Measurements from ENCODE around the gene TM9SF4. TPM values are rescaled to one million over a fixed set of nuclear protein-coding genes. Genes with fewer than 3 reads are reported as not detected.
A peak's percentile ranks its signal among the peaks of the same experiment; 100 is the strongest.

TM9SF4 gene
- total RNA-seq, 2 experiments from 2014 or later = 43.2 to 66.5 TPM

- CTCF ChIA-PET = interaction anchor here (0.6 to 1.0 kb wide), 3 partner anchors 9 to 349 kb away, joined by 3 read pairs; no protein-coding TSS in a partner anchor
These were observed 20.3 kb downstream of the TM9SF4 start for GRCh38 chr20:32129863-32130262.

GRCh38 chr20:32130352-32130751, 20.8 kb downstream of the TM9SF4 start:
- H3K27me3 Mint-ChIP-seq = no peaks in the 10 kb centered on the region
- DNase-seq (no peak), ATAC-seq (no peak)
- peaks cover 18% of the 10 kb centered on the region for H3K4me1 Mint-ChIP-seq
- peak overlapping the region; percentile 52 for H3K27ac Mint-ChIP-seq
- intact Hi-C loops (cut with DNase I, micrococcal nuclease) = no loop called here
- no peak overlapping the region for H3K4me3 Mint-ChIP-seq
- POLR2A ChIA-PET = no interaction called here
- no peaks in the 10 kb centered on the region for H3K9me3 Mint-ChIP-seq (ENCODE audit: low read depth)
- H3K36me3 Mint-ChIP-seq (ENCODE audit: low read depth) = peaks cover 26% of the 10 kb centered on the region
- CTCF ChIA-PET = interaction anchor here (1.0 kb wide), 1 partner anchor 9 kb away, joined by 3 read pairs; no protein-coding TSS in a partner anchor

More at GRCh38 chr20:32129863-32130262, 20.3 kb downstream of the TM9SF4 start:
- ATAC-seq = no peak
- POLR2A ChIA-PET = no interaction called here
- H3K36me3 Mint-ChIP-seq (ENCODE audit: low read depth) = peaks cover 28% of the 10 kb centered on the region
- peak overlapping the region; percentile 52 for H3K27ac Mint-ChIP-seq
- no peaks in the 10 kb centered on the region for H3K27me3 Mint-ChIP-seq
- H3K4me1 Mint-ChIP-seq = peaks cover 21% of the 10 kb centered on the region
- intact Hi-C loops (cut with DNase I, micrococcal nuclease) = no loop called here
- no peaks in the 10 kb centered on the region for H3K9me3 Mint-ChIP-seq (ENCODE audit: low read depth)
- no peak for DNase-seq
- no peak overlapping the region for H3K4me3 Mint-ChIP-seq

DNA sequence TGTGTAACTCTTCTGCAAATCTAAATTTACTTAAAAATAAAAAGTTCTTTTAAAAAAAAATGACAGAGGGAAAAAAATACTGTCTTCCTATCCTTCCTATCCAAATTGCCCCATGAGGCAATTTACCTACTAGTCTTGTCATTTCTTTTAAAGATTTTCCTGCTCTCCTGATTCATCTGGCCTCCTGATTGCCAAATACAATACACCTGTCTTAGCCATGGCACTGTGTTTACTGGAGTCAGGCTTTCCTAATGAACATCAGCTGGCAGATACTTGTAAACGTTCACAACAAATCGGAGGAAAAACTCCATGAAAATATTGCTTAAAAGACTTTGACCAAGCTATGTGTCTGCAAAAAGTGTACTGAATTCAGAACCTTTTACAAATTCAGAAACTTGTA, 21.5 kb downstream of the TM9SF4 start:
- H3K4me1 Mint-ChIP-seq = peaks cover 18% of the 10 kb centered on the region
- ATAC-seq (no peak), DNase-seq (no peak)
- POLR2A ChIA-PET = no interaction called here
- no peak overlapping the region for H3K27ac Mint-ChIP-seq
- no peaks in the 10 kb centered on the region for H3K9me3 Mint-ChIP-seq (ENCODE audit: low read depth)
- H3K27me3 Mint-ChIP-seq = no peaks in the 10 kb centered on the region
- CTCF ChIA-PET = no interaction called here
- peaks cover 22% of the 10 kb centered on the region for H3K36me3 Mint-ChIP-seq (ENCODE audit: low read depth)
- intact Hi-C loops (cut with DNase I, micrococcal nuclease) = no loop called here
- H3K4me3 Mint-ChIP-seq = no peak overlapping the region

GRCh38 chr20:32132911-32133549, 23.5 kb downstream of the TM9SF4 start:
- H3K4me1 Mint-ChIP-seq = peaks cover 16% of the 10 kb centered on the region
- CTCF ChIA-PET = interaction anchor here (0.6 to 0.7 kb wide), 3 partner anchors 43 to 508 kb away, joined by 3 read pairs; no protein-coding TSS in a partner anchor
- H3K27ac Mint-ChIP-seq = no peak overlapping the region
- POLR2A ChIA-PET = no interaction called here
- H3K27me3 Mint-ChIP-seq = no peaks in the 10 kb centered on the region
- H3K9me3 Mint-ChIP-seq (ENCODE audit: low read depth) = no peaks in the 10 kb centered on the region
- H3K4me3 Mint-ChIP-seq = no peak overlapping the region
- intact Hi-C loops (cut with DNase I, micrococcal nuclease) = no loop called here
- H3K36me3 Mint-ChIP-seq (ENCODE audit: low read depth) = peaks cover 19% of the 10 kb centered on the region
- ATAC-seq (no peak), DNase-seq (no peak)

DNA sequence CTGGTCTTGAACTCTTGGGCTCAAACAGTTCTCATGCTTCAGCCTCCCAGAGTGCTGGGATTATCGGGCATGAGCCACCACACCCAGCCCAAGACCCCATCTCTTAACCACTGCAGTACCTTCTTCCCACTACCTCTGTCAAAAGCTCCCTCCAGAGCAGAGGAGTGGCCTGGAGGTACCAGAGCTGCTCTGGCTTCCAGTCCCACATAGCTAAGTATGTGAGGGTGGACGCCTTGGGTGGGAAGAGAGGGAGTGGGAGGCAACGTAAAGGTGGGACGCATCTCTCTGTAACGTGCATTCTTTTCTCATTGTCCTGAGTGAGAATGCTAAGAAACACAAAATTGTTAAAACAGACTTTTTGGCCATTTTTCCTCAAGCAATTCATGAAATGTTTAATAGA, 24.5 kb downstream of the TM9SF4 start:
- Mint-ChIP-seq H3K9me3 (ENCODE audit: low read depth) (no peaks in the 10 kb centered on the region), H3K36me3 (ENCODE audit: low read depth) (peaks cover 23% of the 10 kb centered on the region), H3K27ac (no peak overlapping the region), H3K27me3 (no peaks in the 10 kb centered on the region), H3K4me3 (no peak overlapping the region), H3K4me1 (peaks cover 16% of the 10 kb centered on the region)
- intact Hi-C loops (cut with DNase I, micrococcal nuclease) = no loop called here
- DNase-seq (no peak), ATAC-seq (no peak)
- POLR2A ChIA-PET = no interaction called here
- CTCF ChIA-PET = interaction anchor here (0.6 kb wide), 1 partner anchor 128 kb away, joined by 3 read pairs; no protein-coding TSS in a partner anchor

GRCh38 chr20:32135983-32136515, 26.5 kb downstream of the TM9SF4 start:
- H3K4me3 Mint-ChIP-seq = no peak overlapping the region
- H3K27ac Mint-ChIP-seq = no peak overlapping the region
- H3K36me3 Mint-ChIP-seq (ENCODE audit: low read depth) = peaks cover 39% of the 10 kb centered on the region
- H3K9me3 Mint-ChIP-seq (ENCODE audit: low read depth) = no peaks in the 10 kb centered on the region
- ChIA-PET CTCF (interaction anchor here (0.7 to 1.3 kb wide), 5 partner anchors 11 to 269 kb away, joined by 3 read pairs; no protein-coding TSS in a partner anchor), POLR2A (no interaction called here)
- peaks cover 13% of the 10 kb centered on the region for H3K4me1 Mint-ChIP-seq
- intact Hi-C loops (cut with DNase I, micrococcal nuclease) = no loop called here
- H3K27me3 Mint-ChIP-seq = no peaks in the 10 kb centered on the region
- ATAC-seq (no peak), DNase-seq (no peak)

GRCh38 chr20:32138921-32139320, 29.4 kb downstream of the TM9SF4 start:
- intact Hi-C loops (cut with DNase I, micrococcal nuclease) = no loop called here
- H3K4me3 Mint-ChIP-seq = no peak overlapping the region
- H3K27me3 Mint-ChIP-seq = no peaks in the 10 kb centered on the region
- ChIA-PET CTCF (interaction anchor here (0.7 to 0.8 kb wide), 2 partner anchors 9 to 60 kb away, joined by 3 to 4 read pairs; no protein-coding TSS in a partner anchor), POLR2A (no interaction called here)
- H3K4me1 Mint-ChIP-seq = no peaks in the 10 kb centered on the region
- no peak overlapping the region for H3K27ac Mint-ChIP-seq
- ATAC-seq = no peak
- no peaks in the 10 kb centered on the region for H3K9me3 Mint-ChIP-seq (ENCODE audit: low read depth)
- H3K36me3 Mint-ChIP-seq (ENCODE audit: low read depth) = peaks cover 51% of the 10 kb centered on the region
- no peak for DNase-seq

GRCh38 chr20:32139947-32140346, 30.4 kb downstream of the TM9SF4 start:
- no peaks in the 10 kb centered on the region for H3K9me3 Mint-ChIP-seq (ENCODE audit: low read depth)
- H3K36me3 Mint-ChIP-seq (ENCODE audit: low read depth) = peaks cover 58% of the 10 kb centered on the region
- CTCF ChIA-PET = no interaction called here
- H3K4me3 Mint-ChIP-seq = no peak overlapping the region
- H3K4me1 Mint-ChIP-seq = no peaks in the 10 kb centered on the region
- no peaks in the 10 kb centered on the region for H3K27me3 Mint-ChIP-seq
- intact Hi-C loops (cut with DNase I, micrococcal nuclease) = no loop called here
- POLR2A ChIA-PET = interaction anchor here (0.6 kb wide), 1 partner anchor 14 kb away, joined by 4 read pairs; no protein-coding TSS in a partner anchor
- ATAC-seq (no peak), DNase-seq (no peak)
- no peak overlapping the region for H3K27ac Mint-ChIP-seq

- no peak overlapping the region for H3K4me3 Mint-ChIP-seq
- ATAC-seq (no peak), DNase-seq (no peak)
- POLR2A ChIA-PET = no interaction called here
- no peaks in the 10 kb centered on the region for H3K27me3 Mint-ChIP-seq
- no peaks in the 10 kb centered on the region for H3K4me1 Mint-ChIP-seq
- H3K36me3 Mint-ChIP-seq (ENCODE audit: low read depth) = peaks cover 65% of the 10 kb centered on the region
- intact Hi-C loops (cut with DNase I, micrococcal nuclease) = no loop called here
- no peak overlapping the region for H3K27ac Mint-ChIP-seq
- H3K9me3 Mint-ChIP-seq (ENCODE audit: low read depth) = no peaks in the 10 kb centered on the region
- CTCF ChIA-PET = no interaction called here
These were observed 31.1 kb downstream of the TM9SF4 start for GRCh38 chr20:32140603-32141002.

DNA sequence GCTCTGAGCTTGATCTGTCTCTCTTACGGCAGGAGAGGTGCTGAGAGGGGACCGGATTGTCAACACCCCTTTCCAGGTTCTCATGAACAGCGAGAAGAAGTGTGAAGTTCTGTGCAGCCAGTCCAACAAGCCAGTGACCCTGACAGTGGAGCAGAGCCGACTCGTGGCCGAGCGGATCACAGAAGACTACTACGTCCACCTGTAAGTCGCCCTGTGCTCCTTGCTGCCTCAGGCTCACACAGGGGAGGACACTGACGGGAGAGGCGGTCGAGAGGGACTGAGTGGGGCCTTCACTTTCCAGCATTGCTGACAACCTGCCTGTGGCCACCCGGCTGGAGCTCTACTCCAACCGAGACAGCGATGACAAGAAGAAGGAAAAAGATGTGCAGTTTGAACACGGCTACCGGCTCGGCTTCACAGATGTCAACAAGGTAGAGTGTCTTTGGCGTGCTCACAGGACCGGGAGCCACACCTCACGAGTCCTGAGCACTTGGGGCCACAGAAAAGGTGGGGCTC, 32.0 kb downstream of the TM9SF4 start:
- DNase-seq (no peak), ATAC-seq (no peak)
- H3K27me3 Mint-ChIP-seq = no peaks in the 10 kb centered on the region
- H3K4me1 Mint-ChIP-seq = no peaks in the 10 kb centered on the region
- POLR2A ChIA-PET = no interaction called here
- peaks cover 69% of the 10 kb centered on the region for H3K36me3 Mint-ChIP-seq (ENCODE audit: low read depth)
- no peaks in the 10 kb centered on the region for H3K9me3 Mint-ChIP-seq (ENCODE audit: low read depth)
- CTCF ChIA-PET = interaction anchor here (0.6 kb wide), 1 partner anchor 385 kb away, joined by 3 read pairs; no protein-coding TSS in a partner anchor
- no peak overlapping the region for H3K27ac Mint-ChIP-seq
- no peak overlapping the region for H3K4me3 Mint-ChIP-seq
- intact Hi-C loops (cut with DNase I, micrococcal nuclease) = no loop called here

DNA sequence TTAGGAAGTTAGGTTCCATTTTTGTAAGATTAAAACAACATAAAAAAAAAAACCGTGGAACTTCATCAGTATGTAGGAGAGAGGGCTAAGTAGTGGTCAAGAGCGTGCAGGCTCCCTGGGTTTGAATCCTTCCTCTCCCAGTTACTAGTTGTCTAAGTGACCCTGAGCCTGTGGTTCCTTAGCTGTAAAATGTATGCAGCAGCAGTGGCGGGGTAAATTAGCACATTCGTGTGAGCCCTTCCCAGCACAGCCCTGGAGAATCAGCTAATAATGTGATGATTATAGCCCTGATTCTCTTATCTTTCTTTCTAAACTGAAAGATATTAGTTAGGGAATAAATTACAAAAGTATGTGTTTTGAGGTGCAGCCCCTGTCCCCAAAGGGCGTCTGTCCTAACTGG, 32.6 kb downstream of the TM9SF4 start:
- ChIA-PET POLR2A (no interaction called here), CTCF (interaction anchor here (0.6 kb wide), 1 partner anchor 384 kb away, joined by 3 read pairs; no protein-coding TSS in a partner anchor)
- no peaks in the 10 kb centered on the region for H3K9me3 Mint-ChIP-seq (ENCODE audit: low read depth)
- no peak for ATAC-seq
- no peak for DNase-seq
- H3K36me3 Mint-ChIP-seq (ENCODE audit: low read depth) = peaks cover 69% of the 10 kb centered on the region
- H3K27me3 Mint-ChIP-seq = no peaks in the 10 kb centered on the region
- H3K4me1 Mint-ChIP-seq = no peaks in the 10 kb centered on the region
- H3K4me3 Mint-ChIP-seq = no peak overlapping the region
- no peak overlapping the region for H3K27ac Mint-ChIP-seq
- intact Hi-C loops (cut with DNase I, micrococcal nuclease) = no loop called here

- DNase-seq (no peak), ATAC-seq (no peak)
- intact Hi-C loops (cut with DNase I, micrococcal nuclease) = no loop called here
- CTCF ChIA-PET = interaction anchor here (0.8 kb wide), 1 partner anchor 176 kb away, joined by 5 read pairs; no protein-coding TSS in a partner anchor
- no peak overlapping the region for H3K4me3 Mint-ChIP-seq
- peaks cover 66% of the 10 kb centered on the region for H3K36me3 Mint-ChIP-seq (ENCODE audit: low read depth)
- POLR2A ChIA-PET = no interaction called here
- H3K27me3 Mint-ChIP-seq = no peaks in the 10 kb centered on the region
- H3K27ac Mint-ChIP-seq = no peak overlapping the region
- no peaks in the 10 kb centered on the region for H3K9me3 Mint-ChIP-seq (ENCODE audit: low read depth)
- no peaks in the 10 kb centered on the region for H3K4me1 Mint-ChIP-seq
These were observed 33.5 kb downstream of the TM9SF4 start for GRCh38 chr20:32142991-32143390.
